ENCODE data around the gene SAP30BP.

Gene SAP30BP

GRCh38 chr17:75689441-75689873 is 22.3 kb downstream of the SAP30BP start:
- no peak overlapping the region for H3K14ac ChIP-seq (ENCODE audit: low read length in 2 of 2)
- no peak overlapping the region for H3K4me2 ChIP-seq (ENCODE audit: low read length, poor library complexity, severe bottlenecking)
- no peak overlapping the region for H2BK12ac ChIP-seq (ENCODE audit: low read length in 2 of 2)
- H2AK5ac ChIP-seq (ENCODE audit: low read length, severe bottlenecking), result peak overlapping the region; percentile 63
- H2BK5ac ChIP-seq (ENCODE audit: low read depth, low read length, poor library complexity, severe bottlenecking), result no peak overlapping the region
- no peak overlapping the region for H2BK120ac ChIP-seq (ENCODE audit: low read depth, low read length)
- H3K18ac ChIP-seq (ENCODE audit: low read depth in 1 of 2, low read length in 2 of 2), result no peak overlapping the region
- peaks cover 24 to 47% of the 10 kb centered on the region in 2 experiments for H3K36me3 ChIP-seq (ENCODE audit: control insufficient read depth in 1 of 2, insufficient read depth in 2 of 2, low read depth in 1 of 2, low read length in 2 of 2)
- no peak overlapping the region for H3K4ac ChIP-seq (ENCODE audit: low read depth in 1 of 2, low read length in 2 of 2)
- no peak overlapping the region for H2BK15ac ChIP-seq (ENCODE audit: low read depth, poor library complexity, severe bottlenecking)
- H3K27me3 ChIP-seq (ENCODE audit: control insufficient read depth in 1 of 2, insufficient read depth in 1 of 2, low read length in 2 of 2), result no peaks in the 10 kb centered on the region
- H4K8ac ChIP-seq (ENCODE audit: low read length), result no peak overlapping the region
- H3K4me3 ChIP-seq (ENCODE audit: insufficient read depth in 1 of 2, low read depth in 1 of 2, low read length in 2 of 2), result no peak overlapping the region
- H4K91ac ChIP-seq (ENCODE audit: low read length), result no peak overlapping the region
- 98% methylated on average over 6 of the region's 6 CpGs for WGBS
- peaks cover 57% of the 10 kb centered on the region for H3K4me1 ChIP-seq (ENCODE audit: control insufficient read depth, insufficient read depth, low read depth, low read length)
- peaks cover 15% of the 10 kb centered on the region for H3K79me1 ChIP-seq (replicated peaks; ENCODE audit: low read length, poor library complexity, severe bottlenecking)
- H3K23ac ChIP-seq (ENCODE audit: low read length in 2 of 2), result no peak overlapping the region
- H3K27ac ChIP-seq (ENCODE audit: low read length, poor library complexity, severe bottlenecking), result no peak overlapping the region
- H3K9ac ChIP-seq (ENCODE audit: low read length), result no peak overlapping the region
- DNase-seq, result no peak
- no peak overlapping the region for H2AFZ ChIP-seq (ENCODE audit: low read depth, low read length)
- no peaks in the 10 kb centered on the region for H3K9me3 ChIP-seq (ENCODE audit: control insufficient read depth, low read length)

DNA sequence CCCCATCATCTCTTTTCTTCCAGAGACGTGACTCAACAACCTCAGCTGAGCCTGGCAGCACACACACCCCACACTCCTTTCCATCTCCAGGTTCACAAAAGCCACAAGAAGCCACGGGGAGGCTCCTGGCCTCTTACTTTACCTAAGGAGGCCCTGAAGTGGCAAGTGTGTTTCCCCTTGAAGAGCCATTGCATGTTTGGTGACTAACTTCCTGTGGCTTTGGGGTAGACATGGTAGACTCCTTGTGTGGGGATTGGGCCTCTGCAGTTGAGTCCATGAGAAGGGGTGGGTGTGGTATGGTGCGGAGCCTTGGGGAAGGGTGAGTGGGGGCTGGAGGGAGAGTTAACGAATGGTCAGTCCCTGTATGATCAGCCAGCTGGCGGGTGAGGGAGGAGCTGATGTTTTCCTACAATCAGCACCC is 24.2 kb downstream of the SAP30BP start:
- H2AFZ ChIP-seq (ENCODE audit: low read depth, low read length), result no peak overlapping the region
- no peak overlapping the region for H3K4me3 ChIP-seq (ENCODE audit: insufficient read depth in 1 of 2, low read depth in 1 of 2, low read length in 2 of 2)
- H2BK15ac ChIP-seq (ENCODE audit: low read depth, poor library complexity, severe bottlenecking), result no peak overlapping the region
- no peaks in the 10 kb centered on the region for H3K27me3 ChIP-seq (ENCODE audit: control insufficient read depth in 1 of 2, insufficient read depth in 1 of 2, low read length in 2 of 2)
- no peak overlapping the region for H2BK120ac ChIP-seq (ENCODE audit: low read depth, low read length)
- H3K18ac ChIP-seq (ENCODE audit: low read depth in 1 of 2, low read length in 2 of 2), result no peak overlapping the region
- no peaks in the 10 kb centered on the region for H3K9me3 ChIP-seq (ENCODE audit: control insufficient read depth, low read length)
- no peak overlapping the region for H2BK12ac ChIP-seq (ENCODE audit: low read length in 2 of 2)
- no peak overlapping the region for H3K9ac ChIP-seq (ENCODE audit: low read length)
- H4K8ac ChIP-seq (ENCODE audit: low read length), result no peak overlapping the region
- no peak overlapping the region for H3K23ac ChIP-seq (ENCODE audit: low read length in 2 of 2)
- H3K14ac ChIP-seq (ENCODE audit: low read length in 2 of 2), result no peak overlapping the region
- peaks cover 28 to 60% of the 10 kb centered on the region in 2 experiments for H3K36me3 ChIP-seq (ENCODE audit: control insufficient read depth in 1 of 2, insufficient read depth in 2 of 2, low read depth in 1 of 2, low read length in 2 of 2)
- WGBS, result 75% methylated on average over 4 of the region's 5 CpGs
- no peak overlapping the region for H4K91ac ChIP-seq (ENCODE audit: low read length)
- H3K4ac ChIP-seq (ENCODE audit: low read depth in 1 of 2, low read length in 2 of 2), result no peak overlapping the region
- DNase-seq, result peak; percentile 40
- peaks cover 64% of the 10 kb centered on the region for H3K4me1 ChIP-seq (ENCODE audit: control insufficient read depth, insufficient read depth, low read depth, low read length)
- H2BK5ac ChIP-seq (ENCODE audit: low read depth, low read length, poor library complexity, severe bottlenecking), result peak overlapping the region; percentile 20
- H3K79me1 ChIP-seq (replicated peaks; ENCODE audit: low read length, poor library complexity, severe bottlenecking), result peaks cover 10% of the 10 kb centered on the region
- no peak overlapping the region for H3K4me2 ChIP-seq (ENCODE audit: low read length, poor library complexity, severe bottlenecking)
- peak overlapping the region; percentile 95 for H2AK5ac ChIP-seq (ENCODE audit: low read length, severe bottlenecking)
- peak overlapping the region; percentile 99 for H3K27ac ChIP-seq (ENCODE audit: low read length, poor library complexity, severe bottlenecking)

- Histone ChIP-seq H3K4me2 (ENCODE audit: low read length, poor library complexity, severe bottlenecking) (no peak overlapping the region), H3K9me3 (ENCODE audit: control insufficient read depth, low read length) (no peaks in the 10 kb centered on the region), H3K79me1 (replicated peaks; ENCODE audit: low read length, poor library complexity, severe bottlenecking) (peaks cover 7% of the 10 kb centered on the region), H3K14ac (ENCODE audit: low read length in 2 of 2) (no peak overlapping the region), H2AFZ (ENCODE audit: low read depth, low read length) (no peak overlapping the region), H3K4me1 (ENCODE audit: control insufficient read depth, insufficient read depth, low read depth, low read length) (peaks cover 63% of the 10 kb centered on the region), H3K4ac (ENCODE audit: low read depth in 1 of 2, low read length in 2 of 2) (no peak overlapping the region), H3K18ac (ENCODE audit: low read depth in 1 of 2, low read length in 2 of 2) (no peak overlapping the region), H4K8ac (ENCODE audit: low read length) (peak overlapping the region; percentile 19), H2BK12ac (ENCODE audit: low read length in 2 of 2) (no peak overlapping the region), H2BK15ac (ENCODE audit: low read depth, poor library complexity, severe bottlenecking) (no peak overlapping the region), H3K23ac (ENCODE audit: low read length in 2 of 2) (no peak overlapping the region), H3K27me3 (ENCODE audit: control insufficient read depth in 1 of 2, insufficient read depth in 1 of 2, low read length in 2 of 2) (no peaks in the 10 kb centered on the region), H2BK120ac (ENCODE audit: low read depth, low read length) (no peak overlapping the region), H4K91ac (ENCODE audit: low read length) (no peak overlapping the region), H3K27ac (ENCODE audit: low read length, poor library complexity, severe bottlenecking) (peak overlapping the region; percentile 99), H2AK5ac (ENCODE audit: low read length, severe bottlenecking) (peak overlapping the region; percentile 95), H2BK5ac (ENCODE audit: low read depth, low read length, poor library complexity, severe bottlenecking) (peak overlapping the region; percentile 4), H3K4me3 (ENCODE audit: insufficient read depth in 1 of 2, low read depth in 1 of 2, low read length in 2 of 2) (no peak overlapping the region), H3K36me3 (ENCODE audit: control insufficient read depth in 1 of 2, insufficient read depth in 2 of 2, low read depth in 1 of 2, low read length in 2 of 2) (peaks cover 28 to 61% of the 10 kb centered on the region in 2 experiments), H3K9ac (ENCODE audit: low read length) (no peak overlapping the region)
- DNase-seq, result no peak
- 98% methylated on average over 14 of the region's 14 CpGs for WGBS
These were observed 24.9 kb downstream of the SAP30BP start for GRCh38 chr17:75691801-75692626.

DNA sequence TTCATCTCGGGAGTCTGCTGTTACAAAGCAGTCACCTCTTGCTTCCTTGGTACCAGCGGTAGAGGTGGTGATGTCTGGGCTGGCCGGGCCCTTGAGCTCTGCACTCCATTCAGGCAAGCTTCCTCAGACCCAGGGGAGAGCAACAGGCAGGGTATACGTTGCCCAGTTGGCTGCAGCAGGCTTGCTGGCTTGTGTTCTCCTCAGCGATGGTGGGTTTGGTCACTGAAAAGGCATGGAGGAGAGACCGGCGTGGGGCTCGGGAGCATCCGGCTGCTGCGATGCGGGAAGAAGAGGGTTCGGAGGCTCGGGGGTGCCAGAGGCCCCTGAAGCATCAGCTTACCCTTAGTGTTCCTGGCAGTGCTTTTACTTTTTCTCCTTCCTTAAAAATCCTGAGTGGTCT is 25.8 kb downstream of the SAP30BP start:
- Histone ChIP-seq H2AFZ (ENCODE audit: low read depth, low read length) (no peak overlapping the region), H3K18ac (ENCODE audit: low read depth in 1 of 2, low read length in 2 of 2) (no peak overlapping the region)
- WGBS, result 96% methylated on average over 7 of the region's 13 CpGs

More for the DNA sequence above, 25.8 kb downstream of the SAP30BP start:
- no peak overlapping the region for H3K23ac ChIP-seq (ENCODE audit: low read length in 2 of 2)
- no peak for DNase-seq
- H3K9me3 ChIP-seq (ENCODE audit: control insufficient read depth, low read length), result no peaks in the 10 kb centered on the region
- H3K79me1 ChIP-seq (replicated peaks; ENCODE audit: low read length, poor library complexity, severe bottlenecking), result peaks cover 5% of the 10 kb centered on the region
- H2BK120ac ChIP-seq (ENCODE audit: low read depth, low read length), result no peak overlapping the region
- H4K91ac ChIP-seq (ENCODE audit: low read length), result no peak overlapping the region
- peak overlapping the region; percentile 99 for H3K27ac ChIP-seq (ENCODE audit: low read length, poor library complexity, severe bottlenecking)
- H3K27me3 ChIP-seq (ENCODE audit: control insufficient read depth in 1 of 2, insufficient read depth in 1 of 2, low read length in 2 of 2), result no peaks in the 10 kb centered on the region
- peak overlapping the region; percentile 95 for H2AK5ac ChIP-seq (ENCODE audit: low read length, severe bottlenecking)
- H3K36me3 ChIP-seq (ENCODE audit: control insufficient read depth in 1 of 2, insufficient read depth in 2 of 2, low read depth in 1 of 2, low read length in 2 of 2), result peaks cover 27 to 65% of the 10 kb centered on the region in 2 experiments
- H3K4me1 ChIP-seq (ENCODE audit: control insufficient read depth, insufficient read depth, low read depth, low read length), result peaks cover 70% of the 10 kb centered on the region
- no peak overlapping the region for H3K4me2 ChIP-seq (ENCODE audit: low read length, poor library complexity, severe bottlenecking)
- H2BK15ac ChIP-seq (ENCODE audit: low read depth, poor library complexity, severe bottlenecking), result no peak overlapping the region
- H4K8ac ChIP-seq (ENCODE audit: low read length), result no peak overlapping the region
- H3K4ac ChIP-seq (ENCODE audit: low read depth in 1 of 2, low read length in 2 of 2), result no peak overlapping the region
- H2BK12ac ChIP-seq (ENCODE audit: low read length in 2 of 2), result no peak overlapping the region
- H3K4me3 ChIP-seq (ENCODE audit: insufficient read depth in 1 of 2, low read depth in 1 of 2, low read length in 2 of 2), result no peak overlapping the region
- H3K14ac ChIP-seq (ENCODE audit: low read length in 2 of 2), result no peak overlapping the region
- H2BK5ac ChIP-seq (ENCODE audit: low read depth, low read length, poor library complexity, severe bottlenecking), result peak overlapping the region; percentile 53
- H3K9ac ChIP-seq (ENCODE audit: low read length), result no peak overlapping the region

Data from mesenchymal stem cell (in vitro differentiated cells and primary cell).